Transverse colon (tissue), 4 donors: Measurements from ENCODE around the gene FKBP5.

Source experiments
- CTCF ChIP-seq, 5 experiments: fragments of 200-600 bp in 3 of 5; fragments of 450-650 bp in 2 of 5; sonication (generic) in 3 of 5; IDR thresholded peaks; 1 replicate in 2 of 5; 2 replicates in 3 of 5; pipeline ENCODE4 v1.5.1; 2016 to 2017; ENCODE audit warnings: antibody characterized with exemption in 5 of 5, inconsistent platforms in 3 of 5, mild to moderate bottlenecking in 2 of 5, moderate library complexity in 1 of 5
- EP300 ChIP-seq: sonication (generic); formaldehyde crosslinking; IDR thresholded peaks from one replicate; pipeline ENCODE4 v1.6.1; 2017; ENCODE audit warnings: antibody characterized with exemption, low read depth
- POLR2A ChIP-seq: fragments of 450-650 bp; IDR thresholded peaks from one replicate; pipeline ENCODE4 v1.6.1; 2016; ENCODE audit warnings: antibody characterized with exemption, mild to moderate bottlenecking, moderate library complexity
- POLR2AphosphoS5 ChIP-seq, 3 donors: sonication (generic); formaldehyde crosslinking; IDR thresholded peaks; one replicate each; pipeline ENCODE4 v1.6.1; 2016; ENCODE audit warnings: antibody characterized with exemption in 3 of 3

DNA sequence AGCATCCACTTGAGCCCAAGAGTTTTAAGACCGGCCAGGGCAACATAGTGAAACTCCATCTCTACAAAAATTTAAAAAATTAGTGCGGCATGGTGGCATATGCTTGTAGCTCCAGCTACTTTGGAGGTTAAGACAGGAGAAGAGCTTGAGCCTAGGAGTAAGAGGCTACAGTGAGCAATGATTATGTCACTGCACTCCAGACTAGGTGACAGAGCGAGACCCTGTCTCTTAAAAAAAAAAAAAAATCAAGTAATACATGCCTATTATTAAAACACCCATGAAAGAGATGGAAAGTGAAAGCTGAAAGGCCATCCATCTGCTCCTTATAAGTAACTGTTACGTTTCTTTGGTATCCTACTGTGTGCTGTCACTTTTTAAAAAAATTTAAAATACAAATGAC, 66.4 kb downstream of the FKBP5 start:
- TF ChIP-seq EP300 (no peak), POLR2A (no peak), CTCF (IDR thresholded peaks at IDR 0.05) (no peak), POLR2AphosphoS5 (IDR thresholded peaks at IDR 0.05) (no peak)
